ENCODE results near the gene THUMPD1. TPM values are rescaled to one million over a fixed set of nuclear protein-coding genes. Genes with fewer than 3 reads are reported as not detected.
"Not testable (repeated sequence)": the region's sequence is repeated elsewhere in the genome, so short reads cannot be mapped to it uniquely, and the experiment has no call there.

Gene THUMPD1
- total RNA-seq, 1 donor from 2014 or later: 40.5 TPM

GRCh38 chr16:20694096-20694495, 47.5 kb downstream of the THUMPD1 start:
- DNase-seq: not testable (repeated sequence)

DNA sequence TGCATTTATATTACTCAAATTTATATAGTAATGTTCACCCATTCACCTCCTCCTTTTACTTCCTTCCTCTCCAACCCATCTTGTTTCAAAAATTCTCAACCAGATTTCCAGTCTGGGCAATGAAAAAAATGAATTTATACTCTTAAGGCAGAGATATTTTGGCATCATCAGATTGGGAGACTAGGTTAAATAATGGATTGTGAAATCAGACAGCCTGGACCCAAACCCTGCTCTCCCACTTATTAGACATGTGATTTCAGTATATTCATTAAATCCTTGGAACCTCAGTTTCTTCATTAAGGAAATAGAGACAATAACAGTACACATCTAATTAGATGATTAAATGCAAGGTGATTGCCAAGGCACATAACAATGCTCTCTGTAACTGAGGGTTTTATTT, 52.0 kb downstream of the THUMPD1 start:
- no peak for DNase-seq

- no peak for DNase-seq
Observed at GRCh38 chr16:20683812-20684211, 57.8 kb downstream of the THUMPD1 start.

Small RNAs within 50 kb of the gene (small RNA-seq; reads per million reads assigned to genes)
- gene RNU6-944P (ENCODE audit: low replicate concordance): not detected

Other genes starting within 250 kb of the THUMPD1 start
- gene ACSM2B, start 165.5 kb downstream of the THUMPD1 start, total RNA-seq: not detected
- gene ACSM1, start 44.1 kb downstream of the THUMPD1 start, total RNA-seq: 0.20 TPM
- gene ACSM3, start 22.2 kb upstream of the THUMPD1 start, total RNA-seq: 5.1 TPM
- 16.4 TPM for gene ERI2, start 64.7 kb upstream of the THUMPD1 start, total RNA-seq
- gene REXO5, start 64.7 kb upstream of the THUMPD1 start, total RNA-seq: 5.3 TPM
- gene DCUN1D3, start 158.5 kb upstream of the THUMPD1 start, total RNA-seq: 13.7 TPM
- 25.4 TPM for gene LYRM1, start 159.0 kb upstream of the THUMPD1 start, total RNA-seq